GM21381 (cell line): ENCODE measurements around the gene HAND2.

Experiments used
- ATAC-seq: cut with Tn5 transposase; IDR thresholded peaks from one replicate; pipeline ENCODE4 v1.9.1; 2021; ENCODE audit warnings: mild to moderate bottlenecking, moderate library complexity; ENCODE audit not compliant: unreplicated experiment

The HAND2 gene

DNA sequence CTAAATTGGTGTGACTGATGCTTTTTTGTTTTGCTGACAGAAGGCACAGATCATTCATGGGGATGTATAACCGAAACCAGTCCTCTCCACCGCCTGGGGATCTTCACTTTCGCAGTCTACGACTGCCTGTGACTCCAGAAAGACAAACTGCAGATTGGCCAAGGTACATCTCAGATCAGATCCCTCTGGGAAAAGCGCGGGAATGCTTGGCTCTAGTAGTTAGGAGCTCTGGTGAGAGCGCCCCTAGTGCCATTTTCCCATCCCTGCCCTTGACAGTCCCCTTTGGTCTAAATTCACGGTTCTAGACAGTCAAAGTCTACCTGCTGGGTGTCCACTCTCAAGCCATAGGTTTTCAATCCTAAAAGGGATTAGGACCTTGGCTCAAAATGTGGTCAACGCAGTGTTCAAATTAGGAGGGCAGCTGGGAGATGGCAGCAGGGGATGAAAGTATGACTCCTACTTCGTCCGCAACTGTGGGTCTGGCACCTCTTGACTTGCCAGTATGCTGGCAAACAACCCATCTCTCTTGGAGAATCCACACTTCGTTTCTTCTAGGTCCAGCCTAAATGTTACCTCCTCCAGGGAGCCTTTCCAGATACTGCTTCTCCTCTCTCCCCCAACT is 6.9 kb upstream of the HAND2 start:
- peak; percentile 65 for ATAC-seq

DNA sequence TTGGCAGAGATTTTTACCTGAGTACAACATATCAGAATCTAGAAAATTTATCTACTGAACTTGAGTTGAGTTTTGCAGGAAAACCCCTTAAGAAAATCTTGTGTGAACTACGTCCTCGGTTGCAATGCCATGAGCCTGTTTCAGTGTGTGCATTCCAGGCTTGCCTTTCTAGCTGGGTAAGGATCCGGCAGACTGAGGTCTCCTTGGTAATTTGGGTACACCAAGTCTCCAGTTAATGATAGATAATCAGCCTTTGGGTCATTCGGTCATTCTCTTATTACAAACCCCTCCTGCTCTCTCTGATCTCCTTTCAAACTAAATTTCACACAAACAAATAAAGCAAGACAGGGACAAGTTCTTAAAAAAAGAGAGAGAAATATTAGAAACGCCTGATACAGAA is 5.9 kb upstream of the HAND2 start:
- ATAC-seq = no peak

GRCh38 chr4:173535165-173535902 is 5.3 kb upstream of the HAND2 start:
- no peak for ATAC-seq

GRCh38 chr4:173534434-173534833 is 4.4 kb upstream of the HAND2 start:
- ATAC-seq = no peak

- no peak for ATAC-seq
These were observed 2.9 kb upstream of the HAND2 start for GRCh38 chr4:173532725-173533511.

DNA sequence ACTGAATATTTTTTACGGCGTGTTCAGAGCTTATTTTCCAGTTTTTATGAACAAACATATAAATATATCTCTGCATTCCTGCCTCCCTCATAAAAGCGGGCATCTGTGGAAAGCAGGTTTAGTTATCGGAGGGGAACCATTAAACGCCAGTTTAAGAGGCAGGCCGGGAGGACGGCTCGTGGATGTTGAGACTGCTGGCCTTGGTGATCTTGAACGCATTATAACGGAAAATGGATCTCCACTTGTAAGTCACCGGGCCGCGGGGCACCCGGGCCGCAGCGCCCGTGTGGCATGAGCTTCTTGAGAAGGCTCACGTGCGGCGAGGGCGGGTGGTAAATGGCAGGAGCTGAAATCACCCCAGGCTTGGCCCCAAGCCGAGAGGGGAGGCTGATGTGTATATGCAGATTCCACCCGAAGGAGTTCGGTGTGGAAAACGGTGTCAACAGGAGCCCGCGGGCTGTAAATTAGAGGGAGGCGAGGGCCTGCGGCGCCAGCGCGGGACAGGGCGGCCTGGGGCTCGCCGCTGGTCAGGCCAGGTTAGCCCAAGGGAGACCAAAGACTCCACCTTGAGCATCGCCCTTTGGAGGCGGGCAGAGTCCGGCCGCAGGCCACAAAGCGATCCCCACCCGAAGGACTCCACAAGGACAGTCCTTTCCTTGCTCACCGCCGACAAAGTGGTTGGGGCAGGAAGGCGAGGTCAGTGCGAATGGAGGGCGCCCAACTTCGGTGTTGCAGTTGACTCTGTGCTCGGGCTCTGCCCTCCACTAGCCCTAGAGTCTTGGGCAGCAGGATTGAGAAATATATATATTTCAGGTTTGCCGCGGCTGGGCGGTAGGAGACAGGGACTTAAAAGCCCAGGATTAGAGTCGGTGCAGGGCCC is 1.3 kb upstream of the HAND2 start:
- no peak for ATAC-seq

GRCh38 chr4:173530326-173531085 is 477 bp upstream of the HAND2 start:
- ATAC-seq = no peak

- ATAC-seq = no peak
These were observed 1.4 kb downstream of the HAND2 start for GRCh38 chr4:173528378-173529321.

DNA sequence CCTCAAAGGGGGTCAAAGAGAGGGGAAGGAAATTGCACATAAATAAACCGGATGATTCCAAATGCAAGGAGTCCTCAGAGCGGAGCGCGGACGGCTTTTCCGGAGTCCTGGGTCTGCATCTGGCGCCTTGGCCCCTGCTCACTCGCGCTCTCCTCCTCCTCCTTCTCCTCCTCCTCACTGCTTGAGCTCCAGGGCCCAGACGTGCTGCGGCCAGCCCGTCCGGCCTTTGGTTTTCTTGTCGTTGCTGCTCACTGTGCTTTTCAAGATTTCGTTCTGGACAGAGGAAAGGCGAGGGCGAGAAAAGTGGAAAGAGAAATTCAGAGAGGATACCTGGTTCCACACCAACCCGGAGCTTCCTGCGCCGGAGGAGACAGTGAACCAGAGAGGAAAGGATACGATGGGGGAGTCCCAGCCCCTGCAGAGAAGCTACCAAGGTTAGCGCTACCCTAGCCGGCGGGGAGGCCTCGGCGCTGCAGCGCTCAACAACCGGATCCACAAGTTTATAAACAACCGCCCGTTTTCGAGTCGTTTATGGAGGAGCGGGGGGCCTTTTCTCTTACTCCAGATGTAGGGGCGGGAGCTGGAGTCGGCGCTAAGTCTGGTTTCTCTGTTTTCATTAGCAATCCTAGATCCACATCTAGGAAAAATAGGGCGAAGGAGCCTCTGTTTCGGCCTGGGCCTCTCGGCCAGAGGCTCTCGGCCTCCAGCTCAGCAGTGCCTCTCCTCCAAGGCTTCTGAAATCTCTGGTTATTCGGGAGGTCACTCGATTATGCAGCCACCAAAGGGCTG is 2.7 kb downstream of the HAND2 start:
- no peak for ATAC-seq

GRCh38 chr4:173526724-173527102 is 3.3 kb downstream of the HAND2 start:
- ATAC-seq = no peak

GRCh38 chr4:173526027-173526482 is 4.0 kb downstream of the HAND2 start:
- ATAC-seq = no peak

DNA sequence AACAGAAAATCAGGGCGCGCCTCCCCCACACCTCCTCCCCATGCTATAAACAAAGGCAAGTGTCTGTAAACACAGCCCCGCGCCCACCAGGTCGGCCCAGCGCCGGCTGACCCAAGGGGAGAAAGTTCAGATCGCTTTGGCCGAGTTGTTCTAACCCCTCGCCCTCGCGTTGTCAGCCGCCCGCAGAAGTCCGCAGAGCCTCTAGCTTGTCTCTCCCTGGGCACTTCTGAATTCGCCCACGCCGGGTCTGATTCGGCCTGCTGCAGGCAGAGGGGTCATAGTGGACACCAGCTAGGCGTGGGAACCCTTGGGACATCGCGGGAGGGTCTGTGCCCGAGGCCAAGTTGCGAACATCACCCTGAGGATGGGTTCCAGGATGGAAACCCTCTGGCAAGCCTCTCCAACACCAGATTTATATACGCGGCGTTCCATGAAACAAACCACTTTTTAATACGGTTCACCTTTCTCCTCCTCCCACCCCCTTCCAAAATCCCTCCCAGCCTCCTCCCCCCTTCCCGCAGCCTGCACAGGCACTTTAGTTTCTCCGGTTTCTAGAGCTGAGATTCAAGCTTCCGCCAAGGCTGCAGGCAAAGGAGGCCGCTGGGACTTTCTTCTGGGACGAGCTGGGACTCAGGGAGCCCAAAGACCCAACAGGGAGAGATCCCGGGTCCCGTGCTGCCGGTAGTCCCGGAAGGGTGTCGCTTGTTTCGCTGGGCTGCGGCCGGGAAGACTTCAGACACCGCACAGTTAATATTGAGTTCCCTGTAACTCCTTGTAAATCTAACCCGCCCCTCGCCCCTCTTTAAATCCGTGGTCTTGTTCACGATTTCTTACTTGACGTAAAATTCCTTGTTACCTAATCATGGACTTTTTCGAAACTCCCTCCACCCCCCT is 4.7 kb downstream of the HAND2 start:
- no peak for ATAC-seq

GRCh38 chr4:173524218-173525117 is 5.6 kb downstream of the HAND2 start:
- ATAC-seq = no peak

DNA sequence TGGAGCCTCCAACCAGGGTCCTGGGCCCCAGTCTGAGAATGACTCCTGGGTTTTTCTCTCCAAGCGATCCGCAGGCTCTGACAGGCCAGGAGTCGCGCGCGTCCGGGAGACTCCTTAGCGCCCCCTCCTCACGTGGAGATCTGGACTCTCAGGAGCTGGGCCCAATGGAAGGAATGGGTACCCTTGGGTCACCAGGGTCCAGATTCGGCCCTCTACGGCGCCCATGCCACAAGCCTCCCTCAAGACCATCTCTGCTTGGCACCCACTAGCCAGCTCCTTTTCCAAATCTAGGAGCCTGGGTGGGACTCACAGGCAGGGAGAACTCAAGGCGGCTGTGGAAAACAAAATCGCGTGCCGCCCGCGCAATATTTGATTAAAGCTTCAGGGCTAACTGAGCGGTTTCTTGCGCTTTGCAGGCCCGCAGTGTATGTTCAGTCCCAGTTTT is 7.1 kb downstream of the HAND2 start:
- no peak for ATAC-seq

DNA sequence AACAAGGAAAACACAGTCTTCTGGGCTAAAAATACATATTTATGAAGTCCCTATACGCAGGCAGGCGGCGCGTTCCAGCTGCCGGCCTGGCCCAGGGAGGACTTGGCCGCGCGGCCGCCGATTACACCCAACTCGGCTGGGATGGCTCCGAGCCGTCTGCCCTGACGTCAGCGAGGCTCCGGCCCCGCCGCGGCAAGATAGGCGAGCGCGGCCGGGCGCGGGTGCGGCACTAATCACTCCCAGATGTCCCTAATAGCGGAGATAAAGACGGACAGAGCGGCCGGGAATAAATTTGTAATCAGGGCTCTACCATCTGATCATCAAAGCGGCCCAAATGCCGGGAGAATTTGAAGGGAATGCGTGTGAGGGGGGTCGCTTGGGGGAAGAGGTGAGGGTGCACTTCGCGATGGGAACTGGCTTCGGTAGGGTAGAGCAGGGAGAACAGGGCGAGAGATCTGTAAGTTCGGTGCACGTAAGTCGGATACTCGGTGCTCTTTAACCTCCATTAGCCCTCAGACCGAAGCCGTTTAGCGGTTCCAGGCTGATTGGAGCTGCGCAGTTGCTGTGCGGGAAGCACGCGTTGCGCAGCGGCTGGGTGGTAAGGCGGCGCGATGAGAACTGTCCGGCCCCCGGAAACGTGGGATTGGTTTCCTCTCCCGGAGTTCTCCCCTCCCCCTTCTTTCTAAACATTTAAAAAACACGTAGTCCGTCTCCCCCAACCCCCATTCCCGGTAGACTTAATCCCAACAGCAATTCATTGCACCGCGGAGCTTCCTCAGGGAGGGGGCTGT is 7.7 kb downstream of the HAND2 start:
- no peak for ATAC-seq
